Liver (tissue), 3 donors: ENCODE measurements around the gene RBM23.

Experiments
- EGR1 ChIP-seq, 2 donors: IDR thresholded peaks; 2 replicates each; pipeline ENCODE4 v1.6.1; 2016 to 2018; ENCODE audit warnings: antibody characterized with exemption in 2 of 2, low read depth in 2 of 2
- RXRA ChIP-seq, 2 donors: IDR thresholded peaks; 2 replicates each; pipeline ENCODE4 v1.6.1; 2017 to 2018; ENCODE audit warnings: antibody characterized with exemption in 2 of 2, mild to moderate bottlenecking in 1 of 2
- TAF1 ChIP-seq: conservative IDR thresholded peaks from 2 replicates; pipeline ENCODE4 v1.6.1; 2016; ENCODE audit warnings: antibody characterized with exemption, mild to moderate bottlenecking
- YY1 ChIP-seq: IDR thresholded peaks from 2 replicates; pipeline ENCODE4 v1.6.1; 2016; ENCODE audit warnings: antibody characterized with exemption, mild to moderate bottlenecking
- TF ChIP-seq, protein P1 (sequence below): IDR thresholded peaks from 2 replicates; pipeline ENCODE4 v1.6.1; 2016; ENCODE audit warnings: antibody characterized with exemption, mild to moderate bottlenecking
- TF ChIP-seq, protein P2 (sequence below): fragments of 150-350 bp; IDR thresholded peaks from 2 replicates; pipeline ENCODE4 v1.5.1; 2017; ENCODE audit warnings: improper control_type of control experiment, low read depth, low read length; ENCODE audit not compliant: missing input control
- TF ChIP-seq, protein P3 (sequence below): IDR thresholded peaks from 2 replicates; pipeline ENCODE4 v1.6.1; 2016; ENCODE audit warnings: antibody characterized with exemption
- donor health status: healthy.
- donor health status: healthy.

DNA sequence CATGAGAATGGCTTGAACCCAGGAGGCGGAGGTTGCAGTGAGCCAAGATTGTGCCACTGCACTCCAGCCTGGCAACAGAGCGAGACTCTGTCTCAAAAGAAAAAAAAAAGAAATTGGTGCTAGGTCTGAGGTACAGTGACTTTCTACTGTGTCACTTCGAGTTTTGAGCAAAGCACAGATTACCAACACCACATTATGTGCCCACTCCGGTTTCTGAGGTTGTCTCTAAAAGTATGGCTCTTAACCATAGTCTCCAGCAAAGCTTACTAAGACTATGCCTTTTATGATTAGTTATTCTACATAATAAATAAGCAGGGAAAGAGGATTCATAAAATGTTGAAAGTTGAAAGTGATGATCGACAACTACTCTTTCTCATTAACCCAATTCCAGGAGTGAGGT is 8.0 kb downstream of the RBM23 start:
- TF ChIP-seq TAF1 (no peak), RXRA (IDR thresholded peaks at IDR 0.05) (no peak), YY1 (no peak), EGR1 (IDR thresholded peaks at IDR 0.05; ENCODE audit: low read depth in 2 of 2) (no peak)
- TF ChIP-seq, protein P1, sequence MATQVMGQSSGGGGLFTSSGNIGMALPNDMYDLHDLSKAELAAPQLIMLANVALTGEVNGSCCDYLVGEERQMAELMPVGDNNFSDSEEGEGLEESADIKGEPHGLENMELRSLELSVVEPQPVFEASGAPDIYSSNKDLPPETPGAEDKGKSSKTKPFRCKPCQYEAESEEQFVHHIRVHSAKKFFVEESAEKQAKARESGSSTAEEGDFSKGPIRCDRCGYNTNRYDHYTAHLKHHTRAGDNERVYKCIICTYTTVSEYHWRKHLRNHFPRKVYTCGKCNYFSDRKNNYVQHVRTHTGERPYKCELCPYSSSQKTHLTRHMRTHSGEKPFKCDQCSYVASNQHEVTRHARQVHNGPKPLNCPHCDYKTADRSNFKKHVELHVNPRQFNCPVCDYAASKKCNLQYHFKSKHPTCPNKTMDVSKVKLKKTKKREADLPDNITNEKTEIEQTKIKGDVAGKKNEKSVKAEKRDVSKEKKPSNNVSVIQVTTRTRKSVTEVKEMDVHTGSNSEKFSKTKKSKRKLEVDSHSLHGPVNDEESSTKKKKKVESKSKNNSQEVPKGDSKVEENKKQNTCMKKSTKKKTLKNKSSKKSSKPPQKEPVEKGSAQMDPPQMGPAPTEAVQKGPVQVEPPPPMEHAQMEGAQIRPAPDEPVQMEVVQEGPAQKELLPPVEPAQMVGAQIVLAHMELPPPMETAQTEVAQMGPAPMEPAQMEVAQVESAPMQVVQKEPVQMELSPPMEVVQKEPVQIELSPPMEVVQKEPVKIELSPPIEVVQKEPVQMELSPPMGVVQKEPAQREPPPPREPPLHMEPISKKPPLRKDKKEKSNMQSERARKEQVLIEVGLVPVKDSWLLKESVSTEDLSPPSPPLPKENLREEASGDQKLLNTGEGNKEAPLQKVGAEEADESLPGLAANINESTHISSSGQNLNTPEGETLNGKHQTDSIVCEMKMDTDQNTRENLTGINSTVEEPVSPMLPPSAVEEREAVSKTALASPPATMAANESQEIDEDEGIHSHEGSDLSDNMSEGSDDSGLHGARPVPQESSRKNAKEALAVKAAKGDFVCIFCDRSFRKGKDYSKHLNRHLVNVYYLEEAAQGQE = no peak
- TF ChIP-seq, protein P2, sequence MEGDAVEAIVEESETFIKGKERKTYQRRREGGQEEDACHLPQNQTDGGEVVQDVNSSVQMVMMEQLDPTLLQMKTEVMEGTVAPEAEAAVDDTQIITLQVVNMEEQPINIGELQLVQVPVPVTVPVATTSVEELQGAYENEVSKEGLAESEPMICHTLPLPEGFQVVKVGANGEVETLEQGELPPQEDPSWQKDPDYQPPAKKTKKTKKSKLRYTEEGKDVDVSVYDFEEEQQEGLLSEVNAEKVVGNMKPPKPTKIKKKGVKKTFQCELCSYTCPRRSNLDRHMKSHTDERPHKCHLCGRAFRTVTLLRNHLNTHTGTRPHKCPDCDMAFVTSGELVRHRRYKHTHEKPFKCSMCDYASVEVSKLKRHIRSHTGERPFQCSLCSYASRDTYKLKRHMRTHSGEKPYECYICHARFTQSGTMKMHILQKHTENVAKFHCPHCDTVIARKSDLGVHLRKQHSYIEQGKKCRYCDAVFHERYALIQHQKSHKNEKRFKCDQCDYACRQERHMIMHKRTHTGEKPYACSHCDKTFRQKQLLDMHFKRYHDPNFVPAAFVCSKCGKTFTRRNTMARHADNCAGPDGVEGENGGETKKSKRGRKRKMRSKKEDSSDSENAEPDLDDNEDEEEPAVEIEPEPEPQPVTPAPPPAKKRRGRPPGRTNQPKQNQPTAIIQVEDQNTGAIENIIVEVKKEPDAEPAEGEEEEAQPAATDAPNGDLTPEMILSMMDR = no peak
- TF ChIP-seq, protein P3, sequence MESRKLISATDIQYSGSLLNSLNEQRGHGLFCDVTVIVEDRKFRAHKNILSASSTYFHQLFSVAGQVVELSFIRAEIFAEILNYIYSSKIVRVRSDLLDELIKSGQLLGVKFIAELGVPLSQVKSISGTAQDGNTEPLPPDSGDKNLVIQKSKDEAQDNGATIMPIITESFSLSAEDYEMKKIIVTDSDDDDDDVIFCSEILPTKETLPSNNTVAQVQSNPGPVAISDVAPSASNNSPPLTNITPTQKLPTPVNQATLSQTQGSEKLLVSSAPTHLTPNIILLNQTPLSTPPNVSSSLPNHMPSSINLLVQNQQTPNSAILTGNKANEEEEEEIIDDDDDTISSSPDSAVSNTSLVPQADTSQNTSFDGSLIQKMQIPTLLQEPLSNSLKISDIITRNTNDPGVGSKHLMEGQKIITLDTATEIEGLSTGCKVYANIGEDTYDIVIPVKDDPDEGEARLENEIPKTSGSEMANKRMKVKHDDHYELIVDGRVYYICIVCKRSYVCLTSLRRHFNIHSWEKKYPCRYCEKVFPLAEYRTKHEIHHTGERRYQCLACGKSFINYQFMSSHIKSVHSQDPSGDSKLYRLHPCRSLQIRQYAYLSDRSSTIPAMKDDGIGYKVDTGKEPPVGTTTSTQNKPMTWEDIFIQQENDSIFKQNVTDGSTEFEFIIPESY = no peak
